ENCODE data around the gene SBF2.

The SBF2 gene

DNA sequence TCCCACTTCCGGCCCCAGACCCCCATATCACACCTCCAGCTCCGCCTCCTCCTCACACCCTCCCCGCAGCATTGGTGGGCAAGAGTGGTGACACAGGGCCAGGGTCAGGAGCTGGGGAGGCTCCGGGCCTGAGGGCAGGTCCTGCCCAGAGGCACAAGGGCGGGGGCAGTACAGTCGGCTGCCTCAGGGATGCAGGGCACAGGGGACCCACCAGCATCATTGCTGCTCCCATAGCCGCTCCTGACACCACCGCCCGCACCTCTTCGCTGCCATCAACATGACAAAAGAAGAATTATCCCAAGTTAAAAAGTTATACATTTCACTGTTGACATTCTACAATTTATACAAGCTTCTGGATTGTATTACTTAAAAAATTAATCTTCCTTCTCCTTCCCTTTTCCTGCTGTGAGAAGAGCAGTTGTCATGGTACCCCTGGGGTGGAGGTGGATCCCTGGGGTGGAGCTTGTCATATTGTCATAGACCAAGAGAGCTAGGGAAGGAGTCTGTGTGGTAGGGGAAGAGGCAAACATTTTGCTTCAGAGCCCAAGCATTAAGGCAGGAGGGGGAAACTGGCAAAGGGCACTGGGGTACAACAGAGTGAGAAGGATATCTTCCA, 4.1 kb downstream of the SBF2 start:
- Histone ChIP-seq H3K9ac (ENCODE audit: low read length) (no peak overlapping the region), H3K4me1 (ENCODE audit: control insufficient read depth, insufficient read depth, low read length) (peaks cover 13% of the 10 kb centered on the region)

DNA sequence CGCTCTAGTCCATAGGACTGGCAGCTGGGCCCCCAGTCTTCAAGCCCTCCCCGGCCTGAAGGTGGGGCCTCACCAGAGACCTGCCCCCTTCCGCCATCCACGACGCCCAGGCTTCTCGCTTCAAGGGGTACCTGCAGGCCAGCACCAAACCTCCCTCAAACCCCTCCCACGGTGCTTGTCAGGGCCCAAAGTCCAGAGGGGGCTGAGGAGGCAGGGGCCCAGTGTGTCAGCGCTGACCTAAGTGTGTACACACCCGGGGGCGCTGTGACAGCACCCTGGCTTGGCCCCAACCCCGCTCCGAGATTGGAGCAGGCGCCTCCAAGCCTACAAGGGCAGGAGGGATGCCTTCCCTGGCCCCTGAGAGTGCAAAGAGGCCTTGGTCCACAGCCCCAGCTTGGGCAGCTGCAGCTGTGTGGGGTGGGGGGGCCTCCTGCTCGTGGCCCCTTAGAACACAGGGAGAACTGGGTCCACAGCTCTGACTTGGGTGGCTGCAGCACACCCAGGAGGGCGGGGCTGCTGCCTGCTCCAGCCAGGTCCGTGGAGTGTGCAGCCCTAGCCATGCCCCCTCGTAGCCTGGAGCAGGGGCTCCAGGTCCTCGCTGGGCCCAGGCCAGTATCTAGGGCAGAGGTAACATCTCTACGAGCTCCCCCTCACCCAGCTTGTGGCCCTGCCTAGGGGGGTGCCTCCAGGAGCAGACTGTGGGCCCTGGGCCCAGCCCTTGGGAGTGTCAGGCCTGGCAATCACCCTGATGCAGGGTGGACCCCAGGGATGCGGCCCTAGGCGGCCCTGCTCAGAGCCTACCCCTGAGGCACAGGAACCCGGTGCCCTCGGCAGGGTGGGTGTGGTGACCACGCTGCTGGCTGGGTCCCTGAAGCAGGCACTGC, 4.9 kb downstream of the SBF2 start:
- Histone ChIP-seq H3K36me3 (ENCODE audit: control insufficient read depth, insufficient read depth, low read length) (no peaks in the 10 kb centered on the region), H3K27me3 (ENCODE audit: control insufficient read depth, insufficient read depth, low read length) (no peaks in the 10 kb centered on the region), H3K9me3 (ENCODE audit: control insufficient read depth, low read length) (no peaks in the 10 kb centered on the region), H3K4me1 (ENCODE audit: control insufficient read depth, insufficient read depth, low read length) (peaks cover 13% of the 10 kb centered on the region), H3K9ac (ENCODE audit: low read length) (no peak overlapping the region), H3K4me3 (ENCODE audit: low read length) (no peak overlapping the region)

More for the DNA sequence above, 4.1 kb downstream of the SBF2 start:
- Histone ChIP-seq H3K36me3 (ENCODE audit: control insufficient read depth, insufficient read depth, low read length) (no peaks in the 10 kb centered on the region), H3K27me3 (ENCODE audit: control insufficient read depth, insufficient read depth, low read length) (peaks cover 7% of the 10 kb centered on the region), H3K9me3 (ENCODE audit: control insufficient read depth, low read length) (no peaks in the 10 kb centered on the region), H3K4me3 (ENCODE audit: low read length) (no peak overlapping the region)

DNA sequence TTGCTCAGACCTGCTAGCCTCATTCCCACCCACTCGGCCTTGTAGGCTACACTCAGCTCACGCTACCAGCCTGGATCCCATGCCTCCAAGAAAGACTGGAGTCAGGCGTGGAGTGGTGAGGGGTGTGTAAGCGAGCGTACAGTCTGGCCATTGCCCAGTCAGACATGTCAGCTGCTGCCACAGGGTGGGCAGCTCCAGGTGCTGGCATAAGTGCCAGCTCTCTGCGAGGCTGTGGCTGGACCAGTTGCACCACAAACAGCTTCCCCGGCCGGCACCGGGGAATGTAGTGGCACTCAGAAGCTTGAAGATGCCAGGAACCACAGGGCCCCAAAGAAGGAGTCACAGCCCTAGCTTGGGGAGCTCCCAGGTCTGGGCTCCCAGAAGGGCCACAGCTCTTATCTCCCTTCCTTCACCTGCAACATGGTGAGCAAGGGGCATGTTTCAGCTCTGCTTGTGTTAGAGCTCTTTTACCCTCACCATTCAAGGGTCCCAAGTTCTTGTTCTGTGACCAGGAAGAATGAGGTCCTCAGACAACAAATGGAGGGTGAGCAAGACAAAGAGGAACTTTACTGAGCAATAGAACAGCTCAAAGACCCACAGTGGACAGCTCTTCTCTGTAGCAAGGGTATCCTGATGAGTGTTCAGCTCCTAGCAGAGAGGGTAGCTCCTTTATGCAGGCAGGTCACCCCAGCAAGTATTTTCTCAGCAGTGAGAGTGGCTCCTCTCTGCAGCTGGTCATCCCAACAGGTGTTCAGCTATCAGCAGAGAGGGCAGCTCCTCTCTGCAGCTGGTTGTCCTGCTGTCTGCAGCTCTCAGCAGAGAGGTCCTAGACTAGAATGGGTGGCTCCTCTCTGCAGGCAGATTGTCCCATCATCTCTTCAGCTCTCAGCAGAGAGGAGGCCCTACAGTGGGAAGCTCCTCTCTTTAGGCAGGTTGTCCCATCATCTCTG, 6.0 kb downstream of the SBF2 start:
- no peak overlapping the region for H3K9ac ChIP-seq (ENCODE audit: low read length)
- peaks cover 13% of the 10 kb centered on the region for H3K4me1 ChIP-seq (ENCODE audit: control insufficient read depth, insufficient read depth, low read length)
- no peaks in the 10 kb centered on the region for H3K27me3 ChIP-seq (ENCODE audit: control insufficient read depth, insufficient read depth, low read length)
- no peaks in the 10 kb centered on the region for H3K36me3 ChIP-seq (ENCODE audit: control insufficient read depth, insufficient read depth, low read length)
- H3K4me3 ChIP-seq (ENCODE audit: low read length): no peak overlapping the region
- H3K9me3 ChIP-seq (ENCODE audit: control insufficient read depth, low read length): no peaks in the 10 kb centered on the region

DNA sequence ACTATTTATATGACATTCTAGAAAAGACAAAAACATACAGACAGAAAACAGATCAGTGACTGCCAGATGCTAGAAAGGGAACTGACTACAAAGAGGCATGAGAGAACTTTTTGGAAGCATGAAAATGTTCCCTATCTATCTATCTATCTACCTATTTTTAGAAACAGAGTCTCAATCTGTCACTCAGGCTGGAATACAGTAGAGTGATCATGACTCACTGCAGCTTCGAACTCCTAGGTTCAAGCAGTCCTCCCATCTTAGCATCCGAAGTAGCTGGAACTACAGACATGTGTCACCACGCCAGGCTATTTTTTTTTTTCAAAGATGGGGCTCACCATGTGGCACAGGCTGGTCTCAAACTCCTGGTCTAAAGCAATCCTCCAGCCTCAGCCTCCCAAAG, 6.9 kb downstream of the SBF2 start:
- H3K4me1 ChIP-seq (ENCODE audit: control insufficient read depth, insufficient read depth, low read length): peaks cover 22% of the 10 kb centered on the region
- H3K9me3 ChIP-seq (ENCODE audit: control insufficient read depth, low read length): no peaks in the 10 kb centered on the region
- no peaks in the 10 kb centered on the region for H3K36me3 ChIP-seq (ENCODE audit: control insufficient read depth, insufficient read depth, low read length)
- H3K27me3 ChIP-seq (ENCODE audit: control insufficient read depth, insufficient read depth, low read length): no peaks in the 10 kb centered on the region
- no peak overlapping the region for H3K9ac ChIP-seq (ENCODE audit: low read length)
- H3K4me3 ChIP-seq (ENCODE audit: low read length): no peak overlapping the region

DNA sequence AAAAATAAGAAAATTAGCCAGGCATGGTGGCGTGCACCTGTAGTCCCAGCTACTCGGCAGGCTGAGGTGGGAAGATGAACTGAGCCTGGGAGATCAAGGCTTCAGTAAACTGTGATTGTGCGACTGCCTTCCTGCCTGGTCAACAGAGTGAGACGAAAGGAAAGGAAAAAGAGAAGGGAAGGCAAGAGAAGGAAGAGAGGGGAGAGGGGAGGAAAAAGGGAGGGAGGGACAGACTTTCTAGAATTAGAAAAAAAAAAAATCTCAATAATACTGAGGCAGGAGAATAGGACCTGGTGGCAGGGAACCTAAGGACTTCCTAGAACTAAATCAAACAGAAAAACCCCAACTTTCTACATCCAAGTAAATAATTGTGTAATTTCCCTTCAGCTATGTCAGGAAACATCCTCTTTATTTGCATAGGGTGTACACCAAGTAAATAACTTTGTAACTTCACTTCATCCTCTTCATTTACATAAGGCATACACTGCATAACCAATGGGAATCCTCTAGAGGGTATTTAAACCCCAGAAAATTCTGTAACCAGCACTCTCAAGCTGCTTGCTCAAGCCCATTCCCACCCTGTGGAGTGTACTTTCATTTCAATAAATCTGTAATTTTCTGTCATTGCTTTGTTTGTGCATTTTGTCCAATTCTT, 8.7 kb downstream of the SBF2 start:
- H3K36me3 ChIP-seq (ENCODE audit: control insufficient read depth, insufficient read depth, low read length): no peaks in the 10 kb centered on the region
- H3K4me3 ChIP-seq (ENCODE audit: low read length): no peak overlapping the region
- H3K9me3 ChIP-seq (ENCODE audit: control insufficient read depth, low read length): no peaks in the 10 kb centered on the region
- peaks cover 28% of the 10 kb centered on the region for H3K4me1 ChIP-seq (ENCODE audit: control insufficient read depth, insufficient read depth, low read length)
- no peak overlapping the region for H3K9ac ChIP-seq (ENCODE audit: low read length)
- no peaks in the 10 kb centered on the region for H3K27me3 ChIP-seq (ENCODE audit: control insufficient read depth, insufficient read depth, low read length)

- H3K27me3 ChIP-seq (ENCODE audit: control insufficient read depth, insufficient read depth, low read length): no peaks in the 10 kb centered on the region
- no peak overlapping the region for H3K4me3 ChIP-seq (ENCODE audit: low read length)
- no peak overlapping the region for H3K9ac ChIP-seq (ENCODE audit: low read length)
- H3K4me1 ChIP-seq (ENCODE audit: control insufficient read depth, insufficient read depth, low read length): peaks cover 28% of the 10 kb centered on the region
- H3K36me3 ChIP-seq (ENCODE audit: control insufficient read depth, insufficient read depth, low read length): no peaks in the 10 kb centered on the region
- H3K9me3 ChIP-seq (ENCODE audit: control insufficient read depth, low read length): no peaks in the 10 kb centered on the region
These were observed 10.0 kb downstream of the SBF2 start for GRCh38 chr11:10283991-10284390.

- H3K9me3 ChIP-seq (ENCODE audit: control insufficient read depth, low read length): no peaks in the 10 kb centered on the region
- H3K9ac ChIP-seq (ENCODE audit: low read length): no peak overlapping the region
- peaks cover 28% of the 10 kb centered on the region for H3K4me1 ChIP-seq (ENCODE audit: control insufficient read depth, insufficient read depth, low read length)
- H3K36me3 ChIP-seq (ENCODE audit: control insufficient read depth, insufficient read depth, low read length): no peaks in the 10 kb centered on the region
- H3K4me3 ChIP-seq (ENCODE audit: low read length): no peak overlapping the region
- H3K27me3 ChIP-seq (ENCODE audit: control insufficient read depth, insufficient read depth, low read length): no peaks in the 10 kb centered on the region
These were observed 11.9 kb downstream of the SBF2 start for GRCh38 chr11:10282117-10282516.

- no peaks in the 10 kb centered on the region for H3K36me3 ChIP-seq (ENCODE audit: control insufficient read depth, insufficient read depth, low read length)
- H3K27me3 ChIP-seq (ENCODE audit: control insufficient read depth, insufficient read depth, low read length): no peaks in the 10 kb centered on the region
- H3K9ac ChIP-seq (ENCODE audit: low read length): no peak overlapping the region
- H3K4me1 ChIP-seq (ENCODE audit: control insufficient read depth, insufficient read depth, low read length): no peaks in the 10 kb centered on the region
- H3K4me3 ChIP-seq (ENCODE audit: low read length): no peak overlapping the region
- H3K9me3 ChIP-seq (ENCODE audit: control insufficient read depth, low read length): no peaks in the 10 kb centered on the region
These were observed 18.3 kb downstream of the SBF2 start for GRCh38 chr11:10275714-10276113.

DNA sequence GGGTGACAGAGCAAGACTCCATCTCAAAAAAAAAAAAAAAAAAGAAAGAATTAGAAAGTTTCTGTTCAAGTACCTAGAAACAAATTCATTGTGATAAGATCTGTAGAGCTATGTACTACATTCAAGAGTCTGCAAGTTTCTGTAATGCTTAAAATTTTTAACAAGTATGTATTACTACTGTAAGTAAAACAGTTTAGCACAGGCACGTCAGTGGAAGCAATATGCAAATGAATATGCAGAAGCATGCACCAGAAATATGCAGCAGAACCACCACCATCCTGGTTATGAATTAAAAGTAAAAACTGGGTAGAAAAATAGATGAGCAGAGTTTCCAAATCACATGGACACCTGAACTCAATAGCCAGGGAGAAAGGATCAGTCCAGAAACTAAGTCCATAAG, 19.3 kb downstream of the SBF2 start:
- Histone ChIP-seq H3K4me3 (ENCODE audit: low read length) (no peak overlapping the region), H3K9me3 (ENCODE audit: control insufficient read depth, low read length) (no peaks in the 10 kb centered on the region), H3K36me3 (ENCODE audit: control insufficient read depth, insufficient read depth, low read length) (no peaks in the 10 kb centered on the region), H3K27me3 (ENCODE audit: control insufficient read depth, insufficient read depth, low read length) (no peaks in the 10 kb centered on the region), H3K9ac (ENCODE audit: low read length) (no peak overlapping the region), H3K4me1 (ENCODE audit: control insufficient read depth, insufficient read depth, low read length) (no peaks in the 10 kb centered on the region)

DNA sequence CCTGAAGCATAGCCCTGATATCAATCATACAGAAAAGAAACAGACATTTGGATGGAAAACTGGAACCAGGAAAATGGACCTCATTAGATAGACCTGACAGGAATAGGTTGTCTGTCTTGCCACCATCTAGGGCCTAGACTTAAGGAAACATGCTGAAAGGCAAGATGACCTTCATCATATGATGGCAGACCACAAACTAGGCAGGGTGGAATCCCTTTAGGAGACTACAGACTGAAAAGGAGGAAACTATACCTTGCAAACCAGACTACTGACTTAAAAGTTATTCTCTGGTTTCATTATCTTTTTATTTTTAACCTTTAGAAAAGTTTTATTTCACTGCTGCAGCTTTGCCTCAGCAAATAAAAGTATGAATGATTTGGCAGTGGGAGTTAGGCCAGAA, 20.3 kb downstream of the SBF2 start:
- Histone ChIP-seq H3K36me3 (ENCODE audit: control insufficient read depth, insufficient read depth, low read length) (no peaks in the 10 kb centered on the region), H3K9ac (ENCODE audit: low read length) (no peak overlapping the region), H3K9me3 (ENCODE audit: control insufficient read depth, low read length) (no peaks in the 10 kb centered on the region), H3K4me3 (ENCODE audit: low read length) (no peak overlapping the region), H3K4me1 (ENCODE audit: control insufficient read depth, insufficient read depth, low read length) (no peaks in the 10 kb centered on the region), H3K27me3 (ENCODE audit: control insufficient read depth, insufficient read depth, low read length) (no peaks in the 10 kb centered on the region)

- Histone ChIP-seq H3K36me3 (ENCODE audit: control insufficient read depth, insufficient read depth, low read length) (no peaks in the 10 kb centered on the region), H3K27me3 (ENCODE audit: control insufficient read depth, insufficient read depth, low read length) (no peaks in the 10 kb centered on the region), H3K9ac (ENCODE audit: low read length) (no peak overlapping the region), H3K9me3 (ENCODE audit: control insufficient read depth, low read length) (no peaks in the 10 kb centered on the region), H3K4me3 (ENCODE audit: low read length) (no peak overlapping the region), H3K4me1 (ENCODE audit: control insufficient read depth, insufficient read depth, low read length) (no peaks in the 10 kb centered on the region)
These were observed 21.9 kb downstream of the SBF2 start for GRCh38 chr11:10272132-10272531.
